ENCODE results near the gene SP2.

SP2 gene

DNA sequence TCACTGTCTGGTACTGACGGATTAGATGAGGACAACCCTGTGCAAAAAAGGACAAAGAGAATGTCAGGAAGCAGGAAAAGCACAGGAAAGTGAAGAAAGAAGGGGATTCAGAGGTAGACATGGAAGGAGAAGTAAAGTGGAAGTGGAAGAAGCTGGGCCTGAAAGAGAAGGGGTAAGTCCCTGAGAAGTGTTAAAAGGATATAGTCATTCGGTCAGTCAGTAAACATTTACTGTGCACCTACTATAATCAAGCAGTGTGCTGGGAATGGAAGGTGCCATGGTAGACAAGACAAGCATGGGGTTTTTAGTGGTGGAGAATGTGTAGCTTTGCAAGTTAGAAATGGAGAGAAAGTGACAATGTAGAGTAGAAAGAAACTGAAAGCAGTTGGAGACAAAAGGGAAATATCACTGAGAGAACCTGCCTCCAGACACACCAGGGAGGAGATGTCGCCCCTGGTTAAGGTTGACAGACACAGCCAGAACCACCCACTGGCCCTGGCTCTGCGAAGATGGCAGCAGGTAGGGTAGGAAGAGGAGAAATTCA, 4.4 kb upstream of the SP2 start:
- Histone ChIP-seq H4K91ac (ENCODE audit: low read depth, low read length) (no peak overlapping the region), H2BK120ac (ENCODE audit: insufficient read depth, low read length, poor library complexity) (no peak overlapping the region), H2BK12ac (ENCODE audit: low read length) (no peak overlapping the region), H3K79me1 (ENCODE audit: low read length) (peaks cover 7% of the 10 kb centered on the region), H3K79me2 (ENCODE audit: control insufficient read depth, insufficient read depth, low read length, poor library complexity) (peaks cover 7% of the 10 kb centered on the region), H3K4me2 (ENCODE audit: low read length) (no peak overlapping the region), H3K4me3 (ENCODE audit: low read depth, low read length) (no peak overlapping the region), H3K14ac (ENCODE audit: low read length) (no peak overlapping the region), H2AFZ (ENCODE audit: insufficient read depth, low read length, poor library complexity) (no peak overlapping the region), H3K23ac (ENCODE audit: low read length) (no peak overlapping the region), H3K4ac (ENCODE audit: low read depth, low read length) (no peak overlapping the region), H4K12ac (ENCODE audit: low read depth, low read length) (no peak overlapping the region), H2BK5ac (ENCODE audit: low read depth, low read length, poor library complexity) (no peak overlapping the region), H3K9me3 (ENCODE audit: insufficient read depth, low read depth, low read length) (no peaks in the 10 kb centered on the region), H3K18ac (ENCODE audit: low read length) (no peak overlapping the region), H3K36me3 (ENCODE audit: control insufficient read depth in 1 of 2, insufficient read depth in 2 of 2, low read length in 2 of 2) (no peaks in the 10 kb centered on the region), H3K27me3 (ENCODE audit: insufficient read depth, low read length) (no peaks in the 10 kb centered on the region), H3K4me1 (ENCODE audit: control insufficient read depth in 1 of 2, insufficient read depth in 2 of 2, low read length in 2 of 2) (peaks cover 0 to 2% of the 10 kb centered on the region in 2 experiments), H3K9ac (ENCODE audit: low read length) (no peak overlapping the region), H3K27ac (ENCODE audit: low read depth, low read length) (no peak overlapping the region), H2AK5ac (ENCODE audit: low read length) (no peak overlapping the region), H4K8ac (ENCODE audit: low read depth, low read length) (no peak overlapping the region)
- no CpG with 5 or more reads among the region's 4 CpGs for WGBS (ENCODE audit: extremely low coverage, insufficient coverage, insufficient read length)
- DNase-seq = no peak

DNA sequence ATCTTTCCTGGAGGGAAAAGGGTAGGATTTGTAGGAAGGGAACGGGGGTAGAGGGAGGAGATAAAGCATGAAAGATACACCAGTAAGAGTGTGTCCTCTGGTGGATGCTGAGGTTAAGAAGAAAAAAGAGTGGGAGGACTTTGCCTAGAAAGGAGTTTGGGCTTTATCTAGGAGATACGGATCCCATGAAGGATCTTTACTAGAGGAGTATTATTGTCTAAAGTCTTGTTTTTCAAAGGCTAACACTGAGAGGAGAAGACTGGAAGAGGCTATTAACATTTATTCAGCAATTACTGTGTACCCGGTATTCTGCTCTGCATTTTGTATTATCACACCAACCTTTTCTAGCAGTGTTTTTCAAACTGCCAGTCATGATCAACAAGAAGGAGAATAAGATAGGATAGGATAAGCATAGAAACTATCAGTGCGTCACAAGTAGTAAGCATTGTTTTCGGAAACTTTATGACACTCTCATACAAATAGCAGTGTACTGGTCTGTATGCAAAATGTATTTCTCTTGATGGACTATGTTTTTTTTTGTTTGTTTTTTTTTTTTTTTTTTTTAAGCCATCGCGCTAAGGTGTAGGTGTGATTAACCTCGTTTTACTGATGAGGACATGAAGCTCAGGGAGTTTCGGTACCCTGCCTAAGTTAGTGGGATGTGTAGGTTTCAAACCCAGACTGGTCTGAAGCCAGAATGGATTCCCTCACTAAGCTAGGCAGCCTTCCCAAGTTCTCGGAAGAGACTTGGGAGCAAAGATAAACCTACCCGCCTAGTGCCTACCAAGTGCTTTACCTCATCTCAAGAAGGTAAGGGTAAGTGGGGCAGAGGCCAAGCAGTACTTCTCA, 1.3 kb upstream of the SP2 start:
- H2BK12ac ChIP-seq (ENCODE audit: low read length) = no peak overlapping the region
- H3K23ac ChIP-seq (ENCODE audit: low read length) = no peak overlapping the region
- peak overlapping the region; percentile 60 for H3K14ac ChIP-seq (ENCODE audit: low read length)
- peak overlapping the region; percentile 38 for H3K27ac ChIP-seq (ENCODE audit: low read depth, low read length)
- no peaks in the 10 kb centered on the region for H3K27me3 ChIP-seq (ENCODE audit: insufficient read depth, low read length)
- peak overlapping the region; percentile 88 for H3K4me3 ChIP-seq (ENCODE audit: low read depth, low read length)
- H3K9me3 ChIP-seq (ENCODE audit: insufficient read depth, low read depth, low read length) = no peaks in the 10 kb centered on the region
- no peak overlapping the region for H2BK5ac ChIP-seq (ENCODE audit: low read depth, low read length, poor library complexity)
- H3K4me2 ChIP-seq (ENCODE audit: low read length) = peak overlapping the region; percentile 74
- peak overlapping the region; percentile 87 for H4K8ac ChIP-seq (ENCODE audit: low read depth, low read length)
- H3K4ac ChIP-seq (ENCODE audit: low read depth, low read length) = peak overlapping the region; percentile 4
- H4K12ac ChIP-seq (ENCODE audit: low read depth, low read length) = peak overlapping the region; percentile 64
- H3K18ac ChIP-seq (ENCODE audit: low read length) = no peak overlapping the region
- no peak overlapping the region for H4K91ac ChIP-seq (ENCODE audit: low read depth, low read length)
- H3K79me2 ChIP-seq (ENCODE audit: control insufficient read depth, insufficient read depth, low read length, poor library complexity) = peaks cover 8% of the 10 kb centered on the region
- H3K36me3 ChIP-seq (ENCODE audit: control insufficient read depth in 1 of 2, insufficient read depth in 2 of 2, low read length in 2 of 2) = no peaks in the 10 kb centered on the region
- DNase-seq = peak; percentile 85 to 86
- H3K79me1 ChIP-seq (ENCODE audit: low read length) = peaks cover 10% of the 10 kb centered on the region
- no peak overlapping the region for H2AK5ac ChIP-seq (ENCODE audit: low read length)
- H3K4me1 ChIP-seq (ENCODE audit: control insufficient read depth in 1 of 2, insufficient read depth in 2 of 2, low read length in 2 of 2) = peaks cover 0 to 3% of the 10 kb centered on the region in 2 experiments
- no CpG with 5 or more reads among the region's 11 CpGs for WGBS (ENCODE audit: extremely low coverage, insufficient coverage, insufficient read length)
- peak overlapping the region; percentile 53 for H3K9ac ChIP-seq (ENCODE audit: low read length)
- peak overlapping the region; percentile 1 for H2AFZ ChIP-seq (ENCODE audit: insufficient read depth, low read length, poor library complexity)
- H2BK120ac ChIP-seq (ENCODE audit: insufficient read depth, low read length, poor library complexity) = no peak overlapping the region

DNA sequence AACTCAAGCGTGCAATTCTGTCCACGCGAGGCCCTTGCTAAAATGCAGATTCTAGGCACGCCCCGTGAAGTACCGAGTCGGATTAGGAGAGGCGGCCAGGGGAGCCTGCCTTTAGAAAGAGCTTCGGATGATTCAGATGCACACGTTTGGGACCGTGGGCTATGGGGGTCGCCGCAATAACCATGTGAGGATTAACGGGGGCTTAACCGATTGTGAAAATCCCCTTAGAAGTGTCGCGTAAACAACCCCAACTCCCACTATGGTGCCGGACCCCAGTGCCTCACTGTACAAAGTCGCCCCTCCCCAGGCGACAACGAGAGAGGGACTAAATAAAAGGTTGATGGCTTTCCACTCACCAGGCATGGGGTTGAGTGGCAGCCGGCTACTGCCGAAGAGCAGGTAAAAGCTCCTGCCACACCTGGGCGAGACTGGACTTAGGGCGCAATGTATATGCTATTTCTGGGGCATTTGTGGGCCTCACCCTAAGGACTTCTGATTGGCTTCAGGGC, 635 bp upstream of the SP2 start:
- peak overlapping the region; percentile 60 for H3K14ac ChIP-seq (ENCODE audit: low read length)
- peak overlapping the region; percentile 75 for H4K91ac ChIP-seq (ENCODE audit: low read depth, low read length)
- H3K4me3 ChIP-seq (ENCODE audit: low read depth, low read length) = peak overlapping the region; percentile 88
- peak overlapping the region; percentile 13 for H3K4ac ChIP-seq (ENCODE audit: low read depth, low read length)
- no CpG with 5 or more reads among the region's 25 CpGs for WGBS (ENCODE audit: extremely low coverage, insufficient coverage, insufficient read length)
- H3K4me2 ChIP-seq (ENCODE audit: low read length) = peak overlapping the region; percentile 74
- H3K27me3 ChIP-seq (ENCODE audit: insufficient read depth, low read length) = no peaks in the 10 kb centered on the region
- H3K79me2 ChIP-seq (ENCODE audit: control insufficient read depth, insufficient read depth, low read length, poor library complexity) = peaks cover 8% of the 10 kb centered on the region
- peak overlapping the region; percentile 1 for H2AFZ ChIP-seq (ENCODE audit: insufficient read depth, low read length, poor library complexity)
- no peaks in the 10 kb centered on the region for H3K9me3 ChIP-seq (ENCODE audit: insufficient read depth, low read depth, low read length)
- DNase-seq = no peak
- H2BK120ac ChIP-seq (ENCODE audit: insufficient read depth, low read length, poor library complexity) = peak overlapping the region; percentile 12
- peak overlapping the region; percentile 64 for H4K12ac ChIP-seq (ENCODE audit: low read depth, low read length)
- H3K36me3 ChIP-seq (ENCODE audit: control insufficient read depth in 1 of 2, insufficient read depth in 2 of 2, low read length in 2 of 2) = no peaks in the 10 kb centered on the region
- H4K8ac ChIP-seq (ENCODE audit: low read depth, low read length) = peak overlapping the region; percentile 87
- H3K79me1 ChIP-seq (ENCODE audit: low read length) = peaks cover 10% of the 10 kb centered on the region
- H3K4me1 ChIP-seq (ENCODE audit: control insufficient read depth in 1 of 2, insufficient read depth in 2 of 2, low read length in 2 of 2) = peaks cover 0 to 3% of the 10 kb centered on the region in 2 experiments
- peak overlapping the region; percentile 38 for H3K27ac ChIP-seq (ENCODE audit: low read depth, low read length)
- peak overlapping the region; percentile 54 for H3K18ac ChIP-seq (ENCODE audit: low read length)
- no peak overlapping the region for H2AK5ac ChIP-seq (ENCODE audit: low read length)
- H3K9ac ChIP-seq (ENCODE audit: low read length) = peak overlapping the region; percentile 53
- no peak overlapping the region for H2BK5ac ChIP-seq (ENCODE audit: low read depth, low read length, poor library complexity)
- H2BK12ac ChIP-seq (ENCODE audit: low read length) = no peak overlapping the region
- H3K23ac ChIP-seq (ENCODE audit: low read length) = no peak overlapping the region

DNA sequence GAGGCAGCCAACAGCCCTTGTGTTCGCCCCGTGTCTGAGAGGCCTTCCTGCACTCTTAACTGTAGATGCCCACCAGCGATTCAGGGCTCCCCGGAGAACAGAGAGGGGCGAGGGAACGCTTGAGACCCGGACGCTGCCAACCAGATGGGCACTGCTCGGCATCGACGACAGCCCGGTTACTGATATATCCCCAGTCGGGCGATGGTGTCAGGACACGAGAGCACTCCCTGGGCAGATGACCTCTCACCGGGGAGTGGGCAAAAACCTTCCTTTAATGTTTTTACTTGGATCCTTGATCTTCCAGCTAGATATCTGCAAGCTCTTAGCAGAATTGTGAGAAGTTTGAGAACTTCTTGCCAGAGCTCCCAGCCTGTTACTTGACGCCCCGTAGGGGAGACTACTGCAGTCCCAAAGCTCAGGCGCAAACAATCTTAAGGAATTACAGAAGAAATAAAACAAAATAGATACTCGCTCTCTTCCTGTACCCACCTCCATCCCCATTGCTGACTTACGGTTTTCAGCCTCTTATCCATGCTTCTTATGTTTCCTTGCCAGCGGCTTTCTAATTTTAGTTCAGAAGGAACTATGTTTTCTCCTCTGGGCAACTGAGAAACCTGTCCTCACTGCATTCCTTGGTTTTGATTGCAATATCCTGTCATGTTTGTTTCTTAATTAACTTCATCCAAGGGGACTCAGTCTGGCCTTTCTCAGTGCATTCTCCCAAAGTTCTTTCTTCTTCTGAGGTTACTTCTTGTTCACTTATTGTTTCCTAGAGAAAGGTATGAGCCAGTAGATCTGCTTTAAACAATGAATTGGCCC, 845 bp downstream of the SP2 start:
- peaks cover 8% of the 10 kb centered on the region for H3K79me2 ChIP-seq (ENCODE audit: control insufficient read depth, insufficient read depth, low read length, poor library complexity)
- H3K18ac ChIP-seq (ENCODE audit: low read length) = peak overlapping the region; percentile 98
- H3K27me3 ChIP-seq (ENCODE audit: insufficient read depth, low read length) = no peaks in the 10 kb centered on the region
- H4K91ac ChIP-seq (ENCODE audit: low read depth, low read length) = peak overlapping the region; percentile 92
- peak overlapping the region; percentile 48 for H3K27ac ChIP-seq (ENCODE audit: low read depth, low read length)
- DNase-seq = peak in 1 of 2 donors; percentile 36
- H2BK120ac ChIP-seq (ENCODE audit: insufficient read depth, low read length, poor library complexity) = peak overlapping the region; percentile 81
- H3K23ac ChIP-seq (ENCODE audit: low read length) = no peak overlapping the region
- peak overlapping the region; percentile 94 for H3K4ac ChIP-seq (ENCODE audit: low read depth, low read length)
- peak overlapping the region; percentile 85 for H2AFZ ChIP-seq (ENCODE audit: insufficient read depth, low read length, poor library complexity)
- H3K79me1 ChIP-seq (ENCODE audit: low read length) = peaks cover 10% of the 10 kb centered on the region
- peak overlapping the region; percentile 99 for H3K4me2 ChIP-seq (ENCODE audit: low read length)
- peak overlapping the region; percentile 98 for H4K8ac ChIP-seq (ENCODE audit: low read depth, low read length)
- peak overlapping the region; percentile 99 for H3K4me3 ChIP-seq (ENCODE audit: low read depth, low read length)
- peak overlapping the region; percentile 93 for H4K12ac ChIP-seq (ENCODE audit: low read depth, low read length)
- H3K9ac ChIP-seq (ENCODE audit: low read length) = peak overlapping the region; percentile 95
- peak overlapping the region; percentile 94 for H2AK5ac ChIP-seq (ENCODE audit: low read length)
- peak overlapping the region; percentile 62 for H2BK5ac ChIP-seq (ENCODE audit: low read depth, low read length, poor library complexity)
- no CpG with 5 or more reads among the region's 22 CpGs for WGBS (ENCODE audit: extremely low coverage, insufficient coverage, insufficient read length)
- peaks cover 0 to 3% of the 10 kb centered on the region in 2 experiments for H3K4me1 ChIP-seq (ENCODE audit: control insufficient read depth in 1 of 2, insufficient read depth in 2 of 2, low read length in 2 of 2)
- H2BK12ac ChIP-seq (ENCODE audit: low read length) = no peak overlapping the region
- no peaks in the 10 kb centered on the region for H3K36me3 ChIP-seq (ENCODE audit: control insufficient read depth in 1 of 2, insufficient read depth in 2 of 2, low read length in 2 of 2)
- no peaks in the 10 kb centered on the region for H3K9me3 ChIP-seq (ENCODE audit: insufficient read depth, low read depth, low read length)
- H3K14ac ChIP-seq (ENCODE audit: low read length) = peak overlapping the region; percentile 98

Measured in trophoblast cell (in vitro differentiated cells and primary cell).